ENCODE results near the gene DHRS9. TPM values are rescaled to one million over a fixed set of nuclear protein-coding genes. Genes with fewer than 3 reads are reported as not detected.

The DHRS9 gene
- total RNA-seq, 2 donors from 2014 or later = 0.32 to 0.34 TPM

DNA sequence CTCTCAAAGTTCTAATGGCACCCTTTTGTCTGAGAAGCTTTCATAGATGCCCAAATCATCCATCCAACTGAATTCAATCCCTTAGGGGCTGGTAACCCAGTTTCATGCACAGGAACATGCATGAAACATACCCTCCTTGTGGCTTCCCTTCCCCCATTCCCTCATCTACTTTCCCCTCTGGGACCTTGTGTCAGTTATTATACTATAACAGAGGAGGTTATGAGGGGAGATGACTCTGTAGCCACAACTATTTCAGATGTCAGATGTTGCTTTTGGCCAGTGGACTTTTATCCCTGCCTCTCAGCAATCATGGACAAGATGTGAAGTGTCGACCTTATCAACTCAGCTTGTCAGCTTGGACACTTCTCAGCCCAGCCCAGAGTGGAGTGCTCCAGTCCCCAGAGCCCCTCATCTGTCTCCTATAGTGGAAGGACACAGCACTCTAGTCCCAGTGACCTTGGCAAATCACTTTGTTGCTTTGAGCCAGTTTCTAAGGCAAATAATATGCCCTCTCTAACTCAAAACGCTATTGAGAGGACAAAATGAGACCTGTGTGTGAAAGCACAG, 8.4 kb downstream of the DHRS9 start:
- TF ChIP-seq CTCF (IDR thresholded peaks at IDR 0.05) (no peak), POLR2AphosphoS5 (IDR thresholded peaks at IDR 0.05) (no peak)
- WGBS = 46% methylated on average over 2 of the region's 2 CpGs
- Histone ChIP-seq H3K27ac (no peak overlapping the region), H3K9me3 (no peaks in the 10 kb centered on the region), H3K4me3 (no peak overlapping the region), H3K27me3 (replicated peaks; ENCODE audit: insufficient read depth) (no peaks in the 10 kb centered on the region), H3K4me1 (replicated peaks) (no peaks in the 10 kb centered on the region), H3K36me3 (no peaks in the 10 kb centered on the region)
- no peak for DNase-seq (ENCODE audit: low spot score)
- intact Hi-C loops (cut with DNase I) = no loop called here

GRCh38 chr2:169080250-169081069, 11.1 kb downstream of the DHRS9 start:
- no peaks in the 10 kb centered on the region for H3K27me3 ChIP-seq (replicated peaks; ENCODE audit: insufficient read depth)
- no peaks in the 10 kb centered on the region for H3K36me3 ChIP-seq
- TF ChIP-seq POLR2AphosphoS5 (IDR thresholded peaks at IDR 0.05) (no peak), POLR2A (IDR thresholded peaks at IDR 0.05) (no peak), CTCF (IDR thresholded peaks at IDR 0.05) (no peak)
- no peaks in the 10 kb centered on the region for H3K9me3 ChIP-seq
- no peak for DNase-seq (ENCODE audit: low spot score)
- intact Hi-C loops (cut with DNase I) = no loop called here
- no peak overlapping the region for H3K27ac ChIP-seq
- H3K4me1 ChIP-seq (replicated peaks) = no peaks in the 10 kb centered on the region
- WGBS = 86% methylated on average over 2 of the region's 2 CpGs
- H3K4me3 ChIP-seq = no peak overlapping the region

DNA sequence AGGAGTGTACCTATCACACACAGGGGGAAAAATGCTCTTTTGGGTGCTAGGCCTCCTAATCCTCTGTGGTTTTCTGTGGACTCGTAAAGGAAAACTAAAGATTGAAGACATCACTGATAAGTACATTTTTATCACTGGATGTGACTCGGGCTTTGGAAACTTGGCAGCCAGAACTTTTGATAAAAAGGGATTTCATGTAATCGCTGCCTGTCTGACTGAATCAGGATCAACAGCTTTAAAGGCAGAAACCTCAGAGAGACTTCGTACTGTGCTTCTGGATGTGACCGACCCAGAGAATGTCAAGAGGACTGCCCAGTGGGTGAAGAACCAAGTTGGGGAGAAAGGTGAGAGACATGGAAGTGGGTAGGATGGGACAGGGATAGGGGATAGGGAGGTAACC, 12.2 kb downstream of the DHRS9 start:
- 78% methylated on average over 5 of the region's 5 CpGs for WGBS
- H3K4me3 ChIP-seq = no peak overlapping the region

GRCh38 chr2:169082995-169083394, 13.6 kb downstream of the DHRS9 start:
- 74% methylated on average over 4 of the region's 4 CpGs for WGBS
- Histone ChIP-seq H3K4me1 (replicated peaks) (no peaks in the 10 kb centered on the region), H3K36me3 (no peaks in the 10 kb centered on the region), H3K27me3 (replicated peaks; ENCODE audit: insufficient read depth) (no peaks in the 10 kb centered on the region), H3K9me3 (no peaks in the 10 kb centered on the region), H3K4me3 (no peak overlapping the region), H3K27ac (no peak overlapping the region)
- DNase-seq (ENCODE audit: low spot score) = no peak
- intact Hi-C loops (cut with DNase I) = no loop called here
- no peak for TF ChIP-seq POLR2A (IDR thresholded peaks at IDR 0.05)
- TF ChIP-seq CTCF (IDR thresholded peaks at IDR 0.05) = no peak
- no peak for TF ChIP-seq POLR2AphosphoS5 (IDR thresholded peaks at IDR 0.05)

More for the DNA sequence above, 12.2 kb downstream of the DHRS9 start:
- H3K36me3 ChIP-seq = no peaks in the 10 kb centered on the region
- no peaks in the 10 kb centered on the region for H3K27me3 ChIP-seq (replicated peaks; ENCODE audit: insufficient read depth)
- H3K4me1 ChIP-seq (replicated peaks) = no peaks in the 10 kb centered on the region
- H3K9me3 ChIP-seq = no peaks in the 10 kb centered on the region
- DNase-seq (ENCODE audit: low spot score) = no peak
- no peak for TF ChIP-seq POLR2A (IDR thresholded peaks at IDR 0.05)
- no peak for TF ChIP-seq POLR2AphosphoS5 (IDR thresholded peaks at IDR 0.05)
- TF ChIP-seq CTCF (IDR thresholded peaks at IDR 0.05) = no peak
- intact Hi-C loops (cut with DNase I) = no loop called here
- H3K27ac ChIP-seq = no peak overlapping the region
